ENCODE data around the gene PTCH2.
A peak's percentile ranks its signal among the peaks of the same experiment; 100 is the strongest.

Gene PTCH2

GRCh38 chr1:44778705-44779576, 64.1 kb downstream of the PTCH2 start:
- no peak for DNase-seq

- DNase-seq: no peak
Observed at GRCh38 chr1:44777969-44778635, 65.0 kb downstream of the PTCH2 start.

DNA sequence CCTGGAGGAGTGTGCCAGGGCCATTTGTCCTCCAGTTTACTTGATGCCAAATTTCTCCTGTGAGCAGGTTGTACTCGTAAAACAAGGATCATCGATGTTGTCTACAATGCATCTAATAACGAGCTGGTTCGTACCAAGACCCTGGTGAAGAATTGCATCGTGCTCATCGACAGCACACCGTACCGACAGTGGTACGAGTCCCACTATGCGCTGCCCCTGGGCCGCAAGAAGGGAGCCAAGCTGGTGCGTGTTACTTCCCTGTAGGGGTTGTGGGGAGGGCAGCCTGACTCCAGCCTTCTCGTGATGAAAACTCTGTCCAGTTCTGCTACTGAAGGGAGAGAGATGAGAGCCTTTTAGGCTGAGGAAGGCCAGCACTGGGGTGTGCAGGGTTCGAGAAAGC, 65.5 kb downstream of the PTCH2 start:
- DNase-seq: no peak

- no peak for DNase-seq
Observed at GRCh38 chr1:44776730-44777068, 66.4 kb downstream of the PTCH2 start.

DNA sequence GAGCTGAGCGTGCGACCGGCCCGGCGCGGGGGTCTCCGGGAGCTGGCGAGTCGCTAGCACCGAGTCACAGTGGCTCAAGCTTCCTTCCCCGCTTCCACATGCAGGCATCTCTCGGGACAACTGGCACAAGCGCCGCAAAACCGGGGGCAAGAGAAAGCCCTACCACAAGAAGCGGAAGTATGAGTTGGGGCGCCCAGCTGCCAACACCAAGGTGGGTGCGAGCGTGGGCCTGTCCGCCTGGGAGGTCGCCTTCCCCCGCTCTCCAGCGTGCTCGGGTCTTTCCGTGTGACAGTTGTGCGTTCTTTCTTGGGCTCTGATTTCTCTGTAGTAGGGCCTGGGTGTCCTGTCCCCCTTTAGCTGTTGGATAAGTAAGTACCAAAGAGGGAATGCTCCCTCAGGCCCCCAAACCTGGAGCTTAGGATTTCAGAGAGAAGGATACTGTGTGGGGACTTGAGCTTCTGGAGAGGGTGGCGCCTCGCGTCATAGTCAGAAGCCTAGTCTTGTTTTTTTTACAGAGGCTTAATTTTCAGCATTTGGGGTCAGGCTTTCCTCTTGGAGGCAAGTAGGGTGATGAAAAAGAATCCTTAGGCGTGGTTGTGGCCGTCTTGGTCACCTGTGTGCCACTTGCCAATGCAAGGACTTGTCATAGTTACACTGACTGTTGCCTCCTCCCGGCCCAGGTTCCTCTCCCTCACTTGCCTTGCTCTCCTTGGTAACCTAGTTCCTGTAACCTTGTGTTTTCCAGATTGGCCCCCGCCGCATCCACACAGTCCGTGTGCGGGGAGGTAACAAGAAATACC, 66.9 kb downstream of the PTCH2 start:
- DNase-seq: peak; percentile 52

DNA sequence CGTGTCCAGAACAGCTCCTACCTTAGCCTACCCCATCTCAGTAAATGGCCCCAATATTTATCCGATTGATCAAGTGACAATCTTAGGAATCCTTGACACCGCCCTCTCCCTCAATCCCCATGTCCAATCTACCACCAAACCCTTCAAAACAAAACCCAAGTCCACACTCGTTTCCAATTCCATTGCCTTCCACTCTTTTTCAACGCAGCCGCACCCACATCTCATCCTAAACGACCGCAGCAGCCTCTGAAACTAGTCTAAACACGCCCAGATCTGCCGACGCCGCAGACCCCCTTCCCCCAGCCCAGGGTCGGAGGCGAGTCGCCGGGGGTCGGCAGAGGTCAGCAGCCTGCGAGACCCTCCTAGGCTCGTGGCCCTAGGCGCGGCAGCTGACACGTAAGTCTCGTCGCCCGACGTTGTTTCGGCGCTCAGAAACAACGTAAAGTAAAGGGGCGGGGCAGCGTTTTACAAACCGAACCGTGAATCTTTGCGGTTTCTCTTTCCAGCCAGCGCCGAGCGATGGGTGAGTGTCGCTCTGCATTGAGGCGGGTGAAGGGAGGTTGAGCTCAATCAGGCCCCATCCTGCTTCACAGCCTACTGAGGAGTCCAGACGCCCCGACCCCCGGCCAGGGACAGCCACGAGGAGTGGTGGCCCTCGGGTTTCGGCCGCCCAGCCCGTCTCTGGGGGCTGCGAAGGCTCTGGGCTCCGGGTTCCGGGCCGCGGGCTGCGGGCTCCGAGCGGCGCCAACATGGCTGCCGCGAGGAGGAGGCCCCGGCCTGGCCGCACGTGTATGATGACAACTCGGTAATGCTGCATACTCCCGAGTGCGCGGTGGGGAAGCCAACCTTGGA, 67.7 kb downstream of the PTCH2 start, which contains the start of gene RPS8:
Gene RPS8 (plus strand): TSS at position 463 of the 852 bp plus-strand sequence. CDS start 57 bp downstream, at position 520.
- peak; percentile 89 for DNase-seq

Data from CD4-positive, alpha-beta T cell treated with Interleukin-15 for 1 hour (primary cell).